ENCODE results near the gene CORIN. TPM values are rescaled to one million over a fixed set of nuclear protein-coding genes. Genes with fewer than 3 reads are reported as not detected.

The CORIN gene
- polyA plus RNA-seq, 2 of the 4 experiments (the other 2 are of a cell fraction): 0.03 TPM; not detected in 1

DNA sequence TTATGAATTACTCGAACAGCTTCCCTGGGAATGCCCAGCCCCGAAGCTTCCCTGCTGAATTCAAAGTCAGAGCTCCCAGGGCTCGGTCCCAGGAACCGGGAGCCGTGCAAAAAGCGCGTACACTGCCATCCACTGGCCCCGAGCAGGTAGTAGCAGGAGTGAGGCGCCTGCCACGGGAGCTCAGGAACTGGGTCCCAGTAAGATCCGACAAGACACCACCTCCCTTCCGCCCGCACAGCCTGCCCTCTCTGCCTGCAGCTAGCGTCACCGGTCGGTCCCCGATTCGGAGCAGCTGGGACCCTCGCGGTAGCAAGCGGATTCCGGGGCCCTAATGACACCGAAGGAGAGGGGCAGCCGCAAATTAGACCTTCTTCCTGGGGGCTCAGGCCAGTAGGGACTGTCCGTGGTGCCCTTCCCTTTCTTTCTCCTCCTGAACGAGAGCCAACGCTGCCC is 1.2 kb downstream of the CORIN start:
- H3K4me1 ChIP-seq: 0 out of 3 replicates have a peak, but pooled peaks cover 3% of the 10 kb centered on the region
- 0% methylated on average over 1 of the region's 27 CpGs for WGBS (ENCODE audit: missing lambda C conversion rate)
- DNase-seq (ENCODE audit: low read depth in 1 of 2, low spot score in 1 of 2) (peak; percentile 49 to 74), ATAC-seq (peak; percentile 97 to 99), FAIRE-seq (no peak)
- peaks cover 3% of the 10 kb centered on the region; the same call in 1 of the 3 replicates for H3K9me3 ChIP-seq
- peak overlapping the region; percentile 31 to 78; a peak in 3 of 6 replicates for H3K27ac ChIP-seq
- POLR2A ChIA-PET: interaction anchor here (0.6 kb wide), 1 partner anchor 77 kb away, joined by 3 read pairs; no protein-coding TSS in a partner anchor
- peak overlapping the region; percentile 58 for H3K4me3 ChIP-seq
- H3K4me2 ChIP-seq: peak overlapping the region; percentile 99
- CTCF ChIA-PET: interaction anchor here (0.6 to 1.8 kb wide), 25 partner anchors 9 to 187 kb away, joined by 3 to 13 read pairs (median 4); no protein-coding TSS in a partner anchor
- TF ChIP-seq SMC3 (IDR thresholded peaks at IDR 0.05): peak; percentile 49; the same call in 2 of the 3 replicates
- TF ChIP-seq, protein P1, sequence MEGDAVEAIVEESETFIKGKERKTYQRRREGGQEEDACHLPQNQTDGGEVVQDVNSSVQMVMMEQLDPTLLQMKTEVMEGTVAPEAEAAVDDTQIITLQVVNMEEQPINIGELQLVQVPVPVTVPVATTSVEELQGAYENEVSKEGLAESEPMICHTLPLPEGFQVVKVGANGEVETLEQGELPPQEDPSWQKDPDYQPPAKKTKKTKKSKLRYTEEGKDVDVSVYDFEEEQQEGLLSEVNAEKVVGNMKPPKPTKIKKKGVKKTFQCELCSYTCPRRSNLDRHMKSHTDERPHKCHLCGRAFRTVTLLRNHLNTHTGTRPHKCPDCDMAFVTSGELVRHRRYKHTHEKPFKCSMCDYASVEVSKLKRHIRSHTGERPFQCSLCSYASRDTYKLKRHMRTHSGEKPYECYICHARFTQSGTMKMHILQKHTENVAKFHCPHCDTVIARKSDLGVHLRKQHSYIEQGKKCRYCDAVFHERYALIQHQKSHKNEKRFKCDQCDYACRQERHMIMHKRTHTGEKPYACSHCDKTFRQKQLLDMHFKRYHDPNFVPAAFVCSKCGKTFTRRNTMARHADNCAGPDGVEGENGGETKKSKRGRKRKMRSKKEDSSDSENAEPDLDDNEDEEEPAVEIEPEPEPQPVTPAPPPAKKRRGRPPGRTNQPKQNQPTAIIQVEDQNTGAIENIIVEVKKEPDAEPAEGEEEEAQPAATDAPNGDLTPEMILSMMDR (IDR thresholded peaks at IDR 0.05): peak; percentile 43; the same call in 2 of the 3 replicates
- TF ChIP-seq, protein P2, sequence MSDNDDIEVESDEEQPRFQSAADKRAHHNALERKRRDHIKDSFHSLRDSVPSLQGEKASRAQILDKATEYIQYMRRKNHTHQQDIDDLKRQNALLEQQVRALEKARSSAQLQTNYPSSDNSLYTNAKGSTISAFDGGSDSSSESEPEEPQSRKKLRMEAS (IDR thresholded peaks at IDR 0.05): 0 out of 2 replicates have a peak, but pooled peaks have one; percentile 18
- peak; percentile 57 to 63; a peak in 4 of 5 replicates for TF ChIP-seq RAD21 (conservative IDR thresholded peaks at IDR 0.05 in 1 of 2, IDR thresholded peaks at IDR 0.05 in 1 of 2)
- no peak for TF ChIP-seq TP53 (CRISPR knock-in tag; IDR thresholded peaks at IDR 0.05)

DNA sequence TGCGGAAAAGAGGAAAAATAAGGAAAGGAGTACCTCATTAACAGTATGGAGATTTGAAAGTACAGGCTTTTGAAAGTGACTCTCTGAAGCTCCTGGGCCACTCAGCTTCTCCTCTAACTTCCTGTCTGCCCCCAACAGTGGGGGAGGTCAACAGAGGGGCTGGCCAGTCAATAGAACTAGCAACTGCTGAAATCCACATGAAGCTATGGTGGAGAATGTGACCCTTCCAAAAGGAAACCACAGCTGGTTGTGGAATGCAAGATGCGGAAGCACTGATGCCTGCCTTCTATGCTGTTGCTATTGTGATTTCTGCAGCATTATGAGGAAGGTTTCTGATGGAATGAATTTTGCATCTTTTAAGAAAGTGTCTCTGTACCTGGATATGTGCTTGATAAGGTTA is 2.4 kb downstream of the CORIN start:
- no peak for FAIRE-seq
- CTCF ChIA-PET: interaction anchor here (1.8 kb wide), 1 partner anchor 163 kb away, joined by 12 read pairs; no protein-coding TSS in a partner anchor

More for the DNA sequence above, 2.4 kb downstream of the CORIN start:
- no peak overlapping the region for H3K4me3 ChIP-seq
- peaks cover 3% of the 10 kb centered on the region; the same call in 1 of the 3 replicates for H3K9me3 ChIP-seq
- POLR2A ChIA-PET: no interaction called here
- DNase-seq (ENCODE audit: low read depth in 1 of 2, low spot score in 1 of 2) (no peak), ATAC-seq (no peak)
- 0 out of 3 replicates have a peak, but pooled peaks cover 3% of the 10 kb centered on the region for H3K4me1 ChIP-seq
- TF ChIP-seq ZC3H11A (IDR thresholded peaks at IDR 0.05) (no peak), ESRRA (IDR thresholded peaks at IDR 0.05; ENCODE audit: borderline replicate concordance, low read length) (no peak), MAFK (IDR thresholded peaks at IDR 0.05; ENCODE audit: partially characterized antibody) (no peak), HOXA7 (CRISPR knock-in tag; IDR thresholded peaks at IDR 0.05) (no peak), CHD2 (IDR thresholded peaks at IDR 0.05; ENCODE audit: low read length, partially characterized antibody) (no peak), KDM5A (IDR thresholded peaks at IDR 0.05) (no peak), CEBPB (IDR thresholded peaks at IDR 0.05) (no peak), FOSL2 (IDR thresholded peaks at IDR 0.05) (no peak), FOSL2 (CRISPR knock-in tag; IDR thresholded peaks at IDR 0.05) (no peak), KDM1A (IDR thresholded peaks at IDR 0.05; ENCODE audit: low read depth) (no peak), HOXB13 (CRISPR knock-in tag; IDR thresholded peaks at IDR 0.05; ENCODE audit: low read depth) (no peak), ZNF302 (CRISPR knock-in tag; IDR thresholded peaks at IDR 0.05) (no peak), NFE2L2 (conservative IDR thresholded peaks at IDR 0.05; ENCODE audit: low read length) (no peak), JUNB (IDR thresholded peaks at IDR 0.05) (no peak)
- TF ChIP-seq, protein P3, sequence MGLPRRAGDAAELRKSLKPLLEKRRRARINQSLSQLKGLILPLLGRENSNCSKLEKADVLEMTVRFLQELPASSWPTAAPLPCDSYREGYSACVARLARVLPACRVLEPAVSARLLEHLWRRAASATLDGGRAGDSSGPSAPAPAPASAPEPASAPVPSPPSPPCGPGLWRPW (IDR thresholded peaks at IDR 0.05): no peak
- TF ChIP-seq, protein P4, sequence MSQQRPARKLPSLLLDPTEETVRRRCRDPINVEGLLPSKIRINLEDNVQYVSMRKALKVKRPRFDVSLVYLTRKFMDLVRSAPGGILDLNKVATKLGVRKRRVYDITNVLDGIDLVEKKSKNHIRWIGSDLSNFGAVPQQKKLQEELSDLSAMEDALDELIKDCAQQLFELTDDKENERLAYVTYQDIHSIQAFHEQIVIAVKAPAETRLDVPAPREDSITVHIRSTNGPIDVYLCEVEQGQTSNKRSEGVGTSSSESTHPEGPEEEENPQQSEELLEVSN (IDR thresholded peaks at IDR 0.05; ENCODE audit: borderline replicate concordance, low read depth): no peak
- TF ChIP-seq, protein P5, sequence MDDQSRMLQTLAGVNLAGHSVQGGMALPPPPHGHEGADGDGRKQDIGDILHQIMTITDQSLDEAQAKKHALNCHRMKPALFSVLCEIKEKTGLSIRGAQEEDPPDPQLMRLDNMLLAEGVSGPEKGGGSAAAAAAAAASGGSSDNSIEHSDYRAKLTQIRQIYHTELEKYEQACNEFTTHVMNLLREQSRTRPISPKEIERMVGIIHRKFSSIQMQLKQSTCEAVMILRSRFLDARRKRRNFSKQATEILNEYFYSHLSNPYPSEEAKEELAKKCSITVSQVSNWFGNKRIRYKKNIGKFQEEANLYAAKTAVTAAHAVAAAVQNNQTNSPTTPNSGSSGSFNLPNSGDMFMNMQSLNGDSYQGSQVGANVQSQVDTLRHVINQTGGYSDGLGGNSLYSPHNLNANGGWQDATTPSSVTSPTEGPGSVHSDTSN (IDR thresholded peaks at IDR 0.05): no peak
- TF ChIP-seq, protein P6, sequence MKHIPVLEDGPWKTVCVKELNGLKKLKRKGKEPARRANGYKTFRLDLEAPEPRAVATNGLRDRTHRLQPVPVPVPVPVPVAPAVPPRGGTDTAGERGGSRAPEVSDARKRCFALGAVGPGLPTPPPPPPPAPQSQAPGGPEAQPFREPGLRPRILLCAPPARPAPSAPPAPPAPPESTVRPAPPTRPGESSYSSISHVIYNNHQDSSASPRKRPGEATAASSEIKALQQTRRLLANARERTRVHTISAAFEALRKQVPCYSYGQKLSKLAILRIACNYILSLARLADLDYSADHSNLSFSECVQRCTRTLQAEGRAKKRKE (CRISPR knock-in tag; IDR thresholded peaks at IDR 0.05; ENCODE audit: low read depth): no peak
- no peak overlapping the region for H3K4me2 ChIP-seq
- WGBS (ENCODE audit: missing lambda C conversion rate): 91% methylated on average over 2 of the region's 2 CpGs
- no peak overlapping the region for H3K27ac ChIP-seq
